HS-5 (cell line): ENCODE results near the gene PDE6A.

ENCODE experiments used
- DNase-seq: peaks from one replicate; pipeline ENCODE4 v3.0.0-alpha.2; 2012; ENCODE audit warnings: low read depth

PDE6A gene

DNA sequence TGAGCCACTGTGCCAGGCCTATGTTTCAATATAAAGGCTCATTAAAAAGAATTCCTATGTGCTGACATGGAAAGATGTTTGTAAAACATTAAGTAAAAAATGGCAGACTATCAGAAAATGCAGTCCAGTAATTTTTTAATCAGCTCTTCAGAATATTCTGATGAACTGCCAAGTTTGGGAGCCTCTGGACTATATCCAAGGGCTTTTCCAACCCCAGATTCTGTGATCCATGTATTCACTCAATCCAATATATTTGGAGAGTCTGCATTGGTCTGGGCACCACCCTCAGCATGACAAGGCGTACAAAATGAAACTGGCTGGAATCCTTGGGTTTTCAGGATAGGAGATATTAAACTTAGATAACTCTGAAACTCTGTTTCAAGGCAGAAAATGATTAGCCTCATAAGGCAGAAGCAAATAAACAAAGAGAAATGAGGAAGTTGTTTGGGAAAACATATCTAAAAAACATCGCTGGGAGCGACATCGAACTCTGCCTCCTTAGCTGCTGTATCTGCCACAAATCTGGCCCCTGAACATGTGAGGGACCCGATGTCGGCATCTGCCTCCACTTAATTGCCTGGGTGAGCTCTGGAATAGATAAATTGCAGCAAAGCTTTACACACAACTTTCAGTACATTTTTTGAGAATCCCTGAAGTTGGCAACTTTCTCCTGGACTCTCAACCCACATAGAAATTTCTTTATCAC is 14.4 kb downstream of the PDE6A start:
- DNase-seq: no peak

DNA sequence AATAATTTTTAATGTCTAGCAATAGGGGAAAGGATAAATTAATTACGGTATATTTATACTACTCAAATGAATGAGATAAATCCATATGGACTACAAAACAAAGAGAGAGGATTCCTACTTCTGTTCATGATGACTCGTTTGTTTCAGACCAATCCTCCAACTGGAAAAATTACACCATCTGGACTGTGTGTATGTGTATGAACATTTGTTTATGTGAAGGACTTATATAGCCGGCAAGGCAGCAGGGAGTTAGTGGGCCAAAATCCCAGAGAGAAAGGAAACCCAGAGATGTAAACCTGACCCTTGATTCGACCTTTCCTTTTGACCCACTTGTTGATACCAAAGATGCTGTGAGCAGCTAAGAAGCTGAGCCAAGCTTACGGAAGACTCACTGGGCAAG is 20.1 kb downstream of the PDE6A start:
- DNase-seq: no peak

GRCh38 chr5:149922950-149923349 is 21.6 kb downstream of the PDE6A start:
- no peak for DNase-seq

DNA sequence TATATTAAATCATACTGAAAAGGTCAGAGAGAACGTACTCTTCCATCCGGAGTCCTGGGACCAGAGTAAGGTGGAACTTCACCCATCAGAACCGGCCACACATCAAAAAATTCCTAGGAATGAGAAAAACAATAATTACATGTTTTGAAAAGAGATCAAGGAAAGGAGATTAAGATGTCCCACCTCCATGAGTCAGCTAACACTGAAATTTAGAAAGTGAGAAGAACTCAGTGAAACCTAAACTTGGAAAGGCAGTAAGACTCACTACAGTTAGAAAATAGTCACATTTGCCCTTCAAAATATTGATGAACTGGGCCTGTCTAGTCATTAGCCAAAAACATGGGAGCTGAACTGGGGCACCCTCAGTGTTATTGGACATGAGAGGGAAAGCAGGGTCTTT is 23.0 kb downstream of the PDE6A start:
- no peak for DNase-seq

DNA sequence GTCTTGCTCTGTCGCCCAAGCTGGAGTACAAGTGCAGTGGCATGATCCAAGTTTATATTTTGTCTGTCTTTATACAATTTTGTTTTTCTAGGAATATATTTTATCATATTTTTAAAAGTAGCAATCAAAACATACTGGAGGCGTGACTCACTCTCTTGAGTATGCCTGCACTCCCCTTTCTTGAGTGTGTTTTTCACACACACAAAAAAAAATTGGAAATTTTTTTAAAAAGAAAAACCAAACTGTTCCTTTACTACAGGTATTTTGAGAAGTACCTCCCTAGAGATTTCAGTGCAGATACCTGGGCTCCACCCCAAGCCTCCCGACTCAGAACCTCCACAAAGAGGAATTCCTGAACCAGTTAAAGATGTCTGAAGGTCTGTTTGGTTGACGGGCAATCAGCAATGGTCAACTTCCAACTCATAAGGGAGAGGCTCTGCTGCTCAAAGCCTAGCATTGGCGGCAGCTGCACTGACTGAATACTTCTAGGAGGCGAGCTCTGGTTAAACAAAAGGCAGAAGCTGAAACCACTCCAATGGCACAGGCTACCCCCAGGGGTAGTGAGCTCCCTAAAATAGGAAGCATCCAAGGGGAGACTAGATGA is 27.4 kb downstream of the PDE6A start:
- no peak for DNase-seq

- no peak for DNase-seq
These were observed 28.1 kb downstream of the PDE6A start for GRCh38 chr5:149916334-149917072.

DNA sequence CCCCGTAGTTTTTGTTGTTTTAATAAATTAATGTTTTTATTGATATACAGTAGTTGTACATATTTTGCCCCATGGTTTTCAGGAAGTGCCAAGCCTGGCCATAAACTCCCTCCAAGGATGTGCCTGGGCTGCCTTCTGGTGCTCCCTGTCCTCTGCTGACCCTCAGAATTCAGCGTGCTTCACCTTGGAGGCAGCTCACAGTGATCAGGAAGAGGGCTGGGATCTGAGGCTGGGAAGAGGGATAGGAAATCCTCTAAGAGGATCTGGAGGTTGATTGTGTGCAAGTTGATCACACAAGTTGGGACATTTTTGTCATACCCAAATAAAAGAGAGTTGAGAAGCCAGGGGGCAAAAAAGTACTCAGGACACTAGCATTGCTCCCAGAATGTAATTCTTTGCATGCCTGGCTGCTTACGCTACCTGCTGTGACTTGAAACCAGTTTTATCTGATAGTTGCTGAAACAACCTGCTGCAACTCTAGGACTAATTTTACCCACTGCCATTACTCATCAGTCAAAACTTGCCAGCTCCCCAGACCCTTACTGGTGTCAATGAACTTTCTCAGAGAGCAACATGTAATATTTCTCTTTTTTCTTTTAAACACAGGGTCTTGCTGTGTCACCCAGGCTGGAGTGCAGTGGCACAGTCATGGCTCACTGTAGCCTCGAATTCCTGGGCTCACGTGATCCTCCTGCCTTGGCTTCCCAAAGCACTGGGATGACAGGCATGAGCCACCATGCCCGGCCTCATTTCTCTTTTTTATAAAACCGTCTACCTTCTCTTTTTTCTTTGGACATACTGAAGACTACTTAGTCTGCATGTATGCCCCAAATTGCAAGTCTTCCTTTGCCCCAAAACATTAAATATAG is 29.0 kb downstream of the PDE6A start:
- no peak for DNase-seq

DNA sequence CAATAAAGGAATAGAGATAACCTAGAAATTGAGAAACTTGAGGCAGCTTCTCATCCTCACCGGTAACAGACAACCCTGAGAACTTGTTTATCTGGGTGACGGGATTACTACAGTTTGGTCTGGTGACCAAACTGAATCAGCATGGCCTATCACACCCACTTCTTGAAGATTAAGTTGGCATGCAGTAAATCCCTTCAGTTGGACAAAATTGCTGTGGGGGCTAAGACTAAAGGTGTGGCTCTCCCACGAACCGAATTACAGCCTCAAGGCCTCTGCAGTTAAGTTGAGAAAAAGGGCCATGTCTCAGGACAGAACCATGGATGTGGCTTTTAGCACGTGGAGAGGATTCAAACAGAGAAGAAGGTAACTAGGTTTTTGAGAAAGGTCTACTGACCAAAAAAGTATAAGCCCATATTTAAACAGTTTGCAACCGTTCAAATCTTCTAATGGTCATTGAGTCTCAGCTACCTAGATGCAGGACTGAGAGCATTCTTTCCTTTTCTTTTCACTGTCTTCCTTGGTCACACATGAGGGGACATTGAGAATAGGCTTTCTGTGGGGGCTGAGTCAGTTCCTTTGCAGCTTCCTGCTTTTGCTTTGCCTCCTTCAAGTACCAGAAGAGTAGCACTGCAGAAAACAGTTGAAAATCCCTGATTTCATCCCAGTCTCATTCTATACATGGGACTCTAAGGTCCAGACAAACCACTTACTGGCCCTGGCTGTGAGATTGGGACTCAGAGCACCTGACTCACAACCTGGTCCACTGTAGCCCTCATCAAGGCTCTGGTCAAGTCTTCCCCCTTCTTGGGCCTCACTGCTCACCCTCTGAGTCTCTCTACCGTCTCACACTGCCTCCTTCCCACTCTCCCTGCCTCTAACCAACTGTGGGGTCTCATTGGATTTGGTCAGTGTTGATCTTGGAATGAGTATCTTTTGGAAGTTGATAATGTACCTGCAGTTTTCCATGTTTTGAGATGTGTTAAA is 30.9 kb downstream of the PDE6A start:
- no peak for DNase-seq

DNA sequence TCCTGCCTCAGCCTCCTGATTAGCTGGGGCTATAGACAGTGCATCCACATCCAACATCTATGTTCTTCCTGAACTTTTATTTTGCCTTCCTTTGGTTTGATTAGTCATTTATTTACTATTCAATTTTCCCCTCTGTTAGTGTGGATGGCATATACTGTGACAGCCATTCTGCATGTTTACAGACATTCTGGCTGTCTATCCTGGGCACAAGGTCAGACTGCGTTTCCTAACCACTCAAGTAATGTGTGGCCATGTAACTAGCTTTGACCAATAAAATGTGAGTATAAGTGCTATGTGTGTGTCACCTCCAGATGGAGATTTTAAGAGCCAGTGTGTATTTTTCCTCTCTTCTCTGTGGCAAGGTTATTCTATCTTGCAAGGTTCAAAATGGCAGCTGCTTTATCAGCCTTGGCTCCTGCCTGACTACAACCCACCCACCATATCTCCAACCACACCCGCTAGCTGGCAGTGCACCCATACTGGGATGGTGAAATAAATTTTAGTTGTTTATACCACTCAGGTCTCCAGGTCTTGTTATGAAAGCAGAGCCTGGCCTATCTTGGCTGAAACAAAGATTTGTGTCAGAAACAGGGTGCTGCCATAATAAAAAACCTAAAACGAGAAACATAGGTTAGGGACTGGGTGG is 32.2 kb downstream of the PDE6A start:
- no peak for DNase-seq

GRCh38 chr5:149911031-149911430 is 33.6 kb downstream of the PDE6A start:
- DNase-seq: no peak

- no peak for DNase-seq
These were observed 36.8 kb downstream of the PDE6A start for GRCh38 chr5:149907828-149908227.

DNA sequence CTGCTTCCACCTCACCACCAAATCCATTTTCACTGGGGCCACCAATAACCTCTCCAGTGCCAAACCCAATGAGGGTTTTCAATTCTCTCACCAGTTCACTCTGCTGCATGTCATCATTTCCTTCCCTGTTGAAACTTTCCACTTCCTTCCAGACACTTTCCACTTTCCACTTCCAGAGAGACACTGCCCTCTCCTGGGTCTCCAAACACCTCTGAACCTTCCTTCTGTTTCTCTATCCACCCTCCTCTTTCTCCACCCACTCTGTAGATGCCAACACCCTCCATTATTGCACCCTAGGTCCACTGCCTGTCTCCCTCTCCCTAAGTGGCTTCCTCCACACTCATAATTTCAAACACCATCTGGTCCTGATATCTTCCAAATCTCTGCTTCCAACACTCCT is 39.6 kb downstream of the PDE6A start:
- DNase-seq: no peak

GRCh38 chr5:149904293-149904886 is 40.2 kb downstream of the PDE6A start:
- no peak for DNase-seq

- no peak for DNase-seq
These were observed 41.2 kb downstream of the PDE6A start for GRCh38 chr5:149903404-149903803.

DNA sequence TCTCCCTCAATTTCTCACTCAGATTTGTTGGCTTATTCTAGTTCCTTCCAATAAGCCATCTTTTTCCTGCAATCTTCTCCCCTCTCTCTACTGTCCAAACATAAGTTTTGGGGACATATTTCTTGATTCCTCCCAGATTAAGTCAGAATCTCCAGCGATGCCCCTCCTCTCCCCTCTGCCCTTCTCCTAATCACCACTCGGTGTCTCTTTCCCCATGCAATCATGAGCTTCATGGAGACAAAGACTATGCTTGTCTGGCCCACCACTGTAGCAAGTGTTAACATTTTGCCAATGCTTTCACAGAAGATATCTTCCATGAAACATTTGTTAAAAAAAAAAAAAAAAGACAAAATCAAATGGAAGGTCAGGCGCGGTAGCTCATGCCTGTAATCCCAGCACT is 42.4 kb downstream of the PDE6A start:
- no peak for DNase-seq

DNA sequence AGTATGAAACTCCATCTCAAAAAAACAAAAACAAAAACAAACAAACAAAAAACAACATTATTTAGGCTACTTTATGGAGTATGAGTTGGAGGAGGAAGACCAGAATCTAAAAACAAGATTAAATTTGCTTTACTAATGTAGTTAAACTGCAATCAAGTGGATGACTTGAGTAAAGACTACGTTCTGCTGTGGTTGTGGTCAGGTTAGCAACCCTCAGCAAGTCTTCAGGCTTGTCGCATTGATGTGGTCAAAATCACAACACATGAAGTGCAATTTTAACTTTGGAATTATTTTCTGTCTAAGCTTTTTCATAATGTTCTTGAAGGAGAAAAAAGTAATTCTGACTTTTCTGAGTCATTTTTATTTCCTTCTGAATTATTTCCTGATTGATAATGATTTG is 43.1 kb downstream of the PDE6A start:
- no peak for DNase-seq

- DNase-seq: no peak
These were observed 44.2 kb downstream of the PDE6A start for GRCh38 chr5:149900390-149900789.

DNA sequence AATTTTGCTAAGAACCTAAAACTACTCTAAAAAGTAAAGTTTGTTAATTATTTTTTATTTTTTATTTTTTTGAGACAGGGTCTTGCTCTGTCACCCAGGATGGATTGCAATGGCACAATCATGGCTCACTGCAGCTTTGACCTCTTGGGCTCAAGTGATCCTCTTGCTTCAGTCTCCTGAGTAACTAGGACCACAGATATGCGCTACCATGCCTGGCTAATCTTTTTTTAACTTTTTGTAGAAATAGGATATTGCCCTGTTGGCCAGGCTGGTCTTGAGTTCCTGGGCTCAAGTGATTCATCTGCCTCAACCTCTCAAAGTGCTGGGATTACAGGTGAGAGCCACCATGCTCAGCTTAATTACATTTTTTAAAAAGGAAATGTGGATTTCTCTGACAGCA is 45.8 kb downstream of the PDE6A start:
- DNase-seq: no peak

GRCh38 chr5:149895416-149896345 is 48.9 kb downstream of the PDE6A start:
- no peak for DNase-seq
